Measurements from ENCODE around the gene PDGFRB.

DNA sequence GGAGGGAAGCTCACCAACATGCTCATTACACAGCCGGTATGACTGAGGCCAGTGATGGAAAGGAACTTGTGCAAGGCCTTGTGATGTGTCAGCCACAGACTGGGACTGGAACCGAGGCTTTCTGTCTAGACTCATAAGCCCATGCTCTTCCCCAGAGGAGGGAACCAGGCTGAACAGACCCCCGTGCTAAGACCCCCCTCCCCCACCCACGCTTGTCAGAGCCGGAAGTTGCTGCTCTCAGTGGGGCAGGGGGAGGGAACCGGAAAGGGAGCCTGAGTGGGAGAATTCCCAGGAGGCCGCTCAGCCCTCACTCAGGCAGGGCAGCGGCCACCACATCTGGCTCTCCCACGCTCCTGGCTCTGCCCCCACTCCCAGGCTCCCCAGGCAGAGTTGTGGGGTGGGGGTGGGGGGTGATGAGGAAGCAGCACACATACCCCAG is 4.1 kb upstream of the PDGFRB start:
- TF ChIP-seq EGR1 (IDR thresholded peaks at IDR 0.05): no peak
- no peak for TF ChIP-seq RAD21 (IDR thresholded peaks at IDR 0.05; ENCODE audit: low read depth)
- TF ChIP-seq, protein P1, sequence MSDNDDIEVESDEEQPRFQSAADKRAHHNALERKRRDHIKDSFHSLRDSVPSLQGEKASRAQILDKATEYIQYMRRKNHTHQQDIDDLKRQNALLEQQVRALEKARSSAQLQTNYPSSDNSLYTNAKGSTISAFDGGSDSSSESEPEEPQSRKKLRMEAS (IDR thresholded peaks at IDR 0.05): no peak
- no peak for TF ChIP-seq TAF1 (IDR thresholded peaks at IDR 0.05; ENCODE audit: low read depth)
- TF ChIP-seq YY1 (IDR thresholded peaks at IDR 0.05; ENCODE audit: low read depth): no peak
- no peak for TF ChIP-seq FOXM1 (IDR thresholded peaks at IDR 0.05; ENCODE audit: borderline replicate concordance, low read depth)
- TF ChIP-seq NFIC (IDR thresholded peaks at IDR 0.05): no peak
- no peak for TF ChIP-seq CEBPB (IDR thresholded peaks at IDR 0.05)
- TF ChIP-seq, protein P2, sequence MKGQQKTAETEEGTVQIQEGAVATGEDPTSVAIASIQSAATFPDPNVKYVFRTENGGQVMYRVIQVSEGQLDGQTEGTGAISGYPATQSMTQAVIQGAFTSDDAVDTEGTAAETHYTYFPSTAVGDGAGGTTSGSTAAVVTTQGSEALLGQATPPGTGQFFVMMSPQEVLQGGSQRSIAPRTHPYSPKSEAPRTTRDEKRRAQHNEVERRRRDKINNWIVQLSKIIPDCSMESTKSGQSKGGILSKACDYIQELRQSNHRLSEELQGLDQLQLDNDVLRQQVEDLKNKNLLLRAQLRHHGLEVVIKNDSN (IDR thresholded peaks at IDR 0.05): no peak
- no peak for TF ChIP-seq CREB1 (IDR thresholded peaks at IDR 0.05; ENCODE audit: low read depth)
